ENCODE results near the gene ANKRD63. TPM values are rescaled to one million over a fixed set of nuclear protein-coding genes. Genes with fewer than 3 reads are reported as not detected.

The ANKRD63 gene
- total and polyA plus RNA-seq, 2 of the 8 experiments (the other 6 are each of a cell fraction or from before 2014, with no cell fraction given), result 0.18 to 0.26 TPM

GRCh38 chr15:40257656-40258450 is 25.0 kb downstream of the ANKRD63 start:
- Histone ChIP-seq H4K8ac (ENCODE audit: extremely low read depth, insufficient read depth, low read length) (no peak overlapping the region), H3K79me2 (ENCODE audit: control insufficient read depth in 1 of 2, insufficient read depth in 2 of 2, low read length in 2 of 2) (no peaks in the 10 kb centered on the region), H3K36me3 (ENCODE audit: control insufficient read depth in 2 of 4, insufficient read depth in 4 of 4, low read length in 3 of 4) (no peaks in the 10 kb centered on the region), H4K20me1 (replicated peaks in 1 of 2; ENCODE audit: control insufficient read depth in 1 of 2, insufficient read depth in 2 of 2, low read length in 2 of 2) (no peaks in the 10 kb centered on the region), H3K27ac (ENCODE audit: low read depth, low read length) (no peak overlapping the region), H4K91ac (replicated peaks; ENCODE audit: insufficient read length, low read length) (no peak overlapping the region), H3K23me2 (ENCODE audit: low read depth, low read length) (peaks cover 3% of the 10 kb centered on the region; the same call in 1 of the 2 replicates), H3K14ac (ENCODE audit: insufficient read length) (no peak overlapping the region), H3K4me2 (ENCODE audit: insufficient read depth in 1 of 2, low read depth in 2 of 2, low read length in 2 of 2) (no peak overlapping the region), H2BK15ac (ENCODE audit: low read length) (no peak overlapping the region; the same call in 1 of the 2 replicates), H2AFZ (ENCODE audit: low read length) (no peak overlapping the region), H3K18ac (ENCODE audit: extremely low read depth, low read length) (no peak overlapping the region), H2BK120ac (replicated peaks; ENCODE audit: low read depth, low read length) (no peak overlapping the region), H3K79me1 (ENCODE audit: low read depth, low read length) (no peaks in the 10 kb centered on the region; the same call in 1 of the 2 replicates), H2AK5ac (ENCODE audit: low read depth, low read length) (no peak overlapping the region; the same call in 1 of the 2 replicates), H3K9me3 (ENCODE audit: insufficient read depth in 2 of 2, low read depth in 1 of 2, low read length in 1 of 2) (no peaks in the 10 kb centered on the region), H4K5ac (ENCODE audit: insufficient read length, low read depth, low read length) (no peak overlapping the region), H3K56ac (replicated peaks; ENCODE audit: insufficient read length, low read depth, low read length) (no peak overlapping the region), H2BK5ac (ENCODE audit: low read depth, low read length) (0 out of 2 replicates have a peak overlapping the region, but pooled peaks have one; percentile 81), H3K27me3 (replicated peaks in 1 of 4; ENCODE audit: control insufficient read depth in 3 of 4, extremely low read depth in 1 of 4, insufficient read depth in 3 of 4, low read length in 3 of 4) (peaks cover 5 to 19% (median 17%) of the 10 kb centered on the region in 4 experiments), H3K4me1 (replicated peaks in 1 of 4; ENCODE audit: control insufficient read depth in 3 of 4, insufficient read depth in 4 of 4, low read length in 3 of 4) (peaks cover 0 to 20% (median 10%) of the 10 kb centered on the region in 4 experiments; a peak in 6 of 7 replicates), H2BK12ac (ENCODE audit: low read depth, low read length) (peak overlapping the region; percentile 43; the same call in 1 of the 2 replicates), H3K4me3 (ENCODE audit: extremely low read depth in 1 of 4, insufficient read depth in 2 of 4, low read depth in 3 of 4, low read length in 4 of 4) (no peak overlapping the region), H2BK20ac (ENCODE audit: low read length) (peak overlapping the region; percentile 89; the same call in 1 of the 2 replicates), H3K9ac (replicated peaks in 1 of 4; ENCODE audit: extremely low read depth in 1 of 4, low read depth in 3 of 4, low read length in 3 of 4) (no peak overlapping the region), H3K23ac (ENCODE audit: insufficient read length) (no peak overlapping the region), H3K4ac (replicated peaks; ENCODE audit: insufficient read length, low read depth, low read length) (no peak overlapping the region)
- WGBS, 2 experiments (ENCODE audit: extremely low coverage in 1 of 2, insufficient coverage in 1 of 2, insufficient read length in 1 of 2, insufficient replicate concordance in 2 of 2, low coverage in 1 of 2, low lambda C conversion rate in 2 of 2, missing lambda C conversion rate in 1 of 2), result 80% methylated on average over 9 of the region's 9 CpGs; no CpG with 5 or more reads in 1 of the 2 experiments
- DNase-seq (ENCODE audit: low read depth in 1 of 2, low spot score in 2 of 2) (no peak), FAIRE-seq (no peak)
- CTCF ChIA-PET (ENCODE audit: partially characterized antibody), result interaction anchor here (0.8 to 46.3 kb wide), 15 partner anchors 9 to 212 kb away, joined by 3 to 1340 read pairs (median 6); partner anchors contain the start of genes CCDC9B and PAK6
- POLR2A ChIA-PET (ENCODE audit: partially characterized antibody), result interaction anchor here (0.8 to 1.7 kb wide), 9 partner anchors 11 to 124 kb away, joined by 3 to 6 read pairs (median 3); partner anchors contain the start of gene PAK6
- TF ChIP-seq SIRT6 (IDR thresholded peaks at IDR 0.05; ENCODE audit: low read length) (no peak), TCF12 (IDR thresholded peaks at IDR 0.05; ENCODE audit: low read depth, low read length) (no peak), BCL11A (IDR thresholded peaks at IDR 0.05; ENCODE audit: low read depth in 2 of 2, low read length in 2 of 2) (no peak), NRF1 (IDR thresholded peaks at IDR 0.05; ENCODE audit: low read depth, low read length) (no peak), BACH1 (IDR thresholded peaks at IDR 0.05; ENCODE audit: low read length) (no peak), SUZ12 (IDR thresholded peaks at IDR 0.05; ENCODE audit: low read length) (no peak)

Data from H1 (cell line).